Measurements from ENCODE around the gene LRRC17. TPM values are rescaled to one million over a fixed set of nuclear protein-coding genes. Genes with fewer than 3 reads are reported as not detected.

LRRC17 gene, protein sequence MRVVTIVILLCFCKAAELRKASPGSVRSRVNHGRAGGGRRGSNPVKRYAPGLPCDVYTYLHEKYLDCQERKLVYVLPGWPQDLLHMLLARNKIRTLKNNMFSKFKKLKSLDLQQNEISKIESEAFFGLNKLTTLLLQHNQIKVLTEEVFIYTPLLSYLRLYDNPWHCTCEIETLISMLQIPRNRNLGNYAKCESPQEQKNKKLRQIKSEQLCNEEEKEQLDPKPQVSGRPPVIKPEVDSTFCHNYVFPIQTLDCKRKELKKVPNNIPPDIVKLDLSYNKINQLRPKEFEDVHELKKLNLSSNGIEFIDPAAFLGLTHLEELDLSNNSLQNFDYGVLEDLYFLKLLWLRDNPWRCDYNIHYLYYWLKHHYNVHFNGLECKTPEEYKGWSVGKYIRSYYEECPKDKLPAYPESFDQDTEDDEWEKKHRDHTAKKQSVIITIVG
- total RNA-seq (not detected), polyA plus RNA-seq (not detected)

- Mint-ChIP-seq H3K27me3 (peaks cover 1 to 12% of the 10 kb centered on the region in 2 donors), H3K4me1 (no peaks in the 10 kb centered on the region), H3K4me3 (no peak within 1 kb of the TSS), H3K9me3 (peaks cover 0 to 13% (median 5%) of the 10 kb centered on the region in 5 donors), H3K36me3 (peaks cover 0 to 7% (median 1%) of the 10 kb centered on the region in 3 donors), H3K27ac (no peak within 1 kb of the TSS)
- no peaks in the 10 kb centered on the region for H3K27me3 ChIP-seq (ENCODE audit: insufficient read depth, low read length, poor library complexity, severe bottlenecking)
- H3K36me3 ChIP-seq (ENCODE audit: insufficient read depth, low read length), result no peaks in the 10 kb centered on the region
- no peak within 1 kb of the TSS for H3K4me3 ChIP-seq (ENCODE audit: low read length)
- CTCF ChIA-PET, result no interaction called here
- no peak within 1 kb of the TSS for H3K27ac ChIP-seq (ENCODE audit: low read depth, low read length)
- no peaks in the 10 kb centered on the region for H3K9me3 ChIP-seq (ENCODE audit: low read length)
- no peaks in the 10 kb centered on the region for H3K4me1 ChIP-seq (ENCODE audit: insufficient read depth, low read length)
- DNase-seq, result no peak
- POLR2A ChIA-PET, result no interaction called here
Observed at GRCh38 chr7:102912742-102913141, at the start of gene LRRC17. LRRC17 (plus strand) TSS chr7:102913000; CDS start chr7:102933914, 20,914 bp downstream.

DNA sequence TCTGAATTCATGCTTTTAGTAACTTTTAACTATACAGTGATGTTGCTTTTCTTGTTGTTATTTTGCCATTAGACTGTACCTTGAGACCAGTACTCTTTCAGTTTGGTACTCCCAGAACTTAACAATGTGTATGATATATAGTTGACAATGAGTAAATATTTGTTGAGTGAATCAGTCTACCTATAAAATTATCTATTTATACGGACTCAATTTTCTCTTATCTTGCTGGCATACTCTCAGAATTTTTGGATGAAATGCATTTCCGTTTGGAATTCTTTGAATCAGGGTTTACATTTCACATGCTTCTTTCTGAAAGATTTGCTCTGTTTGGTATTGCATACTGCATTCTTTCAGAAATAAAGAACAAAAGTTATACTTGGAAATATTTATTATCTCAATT is 47.8 kb upstream of the LRRC17 start:
- Histone ChIP-seq H3K36me3 (ENCODE audit: insufficient read depth, low read length) (no peaks in the 10 kb centered on the region), H3K9me3 (ENCODE audit: low read length) (no peaks in the 10 kb centered on the region), H3K4me3 (ENCODE audit: low read length) (no peak overlapping the region), H3K27me3 (ENCODE audit: insufficient read depth, low read length, poor library complexity, severe bottlenecking) (no peaks in the 10 kb centered on the region), H3K4me1 (ENCODE audit: insufficient read depth, low read length) (no peaks in the 10 kb centered on the region), H3K27ac (ENCODE audit: low read depth, low read length) (no peak overlapping the region)
- Mint-ChIP-seq H3K9me3 (peaks cover 0 to 2% (median 0%) of the 10 kb centered on the region in 5 donors), H3K4me3 (no peak overlapping the region), H3K4me1 (no peaks in the 10 kb centered on the region), H3K27ac (no peak overlapping the region), H3K27me3 (peaks cover 0 to 3% of the 10 kb centered on the region in 2 donors), H3K36me3 (peaks cover 0 to 10% (median 0%) of the 10 kb centered on the region in 3 donors)
- POLR2A ChIA-PET, result no interaction called here
- CTCF ChIA-PET, result no interaction called here
- no peak for DNase-seq

GRCh38 chr7:102866535-102867215 is 46.1 kb upstream of the LRRC17 start:
- H3K4me1 ChIP-seq (ENCODE audit: insufficient read depth, low read length), result no peaks in the 10 kb centered on the region
- H3K4me3 Mint-ChIP-seq, result no peak overlapping the region
- no peak for DNase-seq
- peaks cover 0 to 12% (median 3%) of the 10 kb centered on the region in 3 donors for H3K36me3 Mint-ChIP-seq
- H3K27me3 ChIP-seq (ENCODE audit: insufficient read depth, low read length, poor library complexity, severe bottlenecking), result no peaks in the 10 kb centered on the region
- H3K4me1 Mint-ChIP-seq, result no peaks in the 10 kb centered on the region
- peaks cover 0 to 5% of the 10 kb centered on the region in 2 donors for H3K27me3 Mint-ChIP-seq
- POLR2A ChIA-PET, result no interaction called here
- no peak overlapping the region for H3K27ac Mint-ChIP-seq
- peaks cover 0 to 2% (median 0%) of the 10 kb centered on the region in 5 donors for H3K9me3 Mint-ChIP-seq
- H3K27ac ChIP-seq (ENCODE audit: low read depth, low read length), result no peak overlapping the region
- no peaks in the 10 kb centered on the region for H3K36me3 ChIP-seq (ENCODE audit: insufficient read depth, low read length)
- H3K4me3 ChIP-seq (ENCODE audit: low read length), result no peak overlapping the region
- H3K9me3 ChIP-seq (ENCODE audit: low read length), result no peaks in the 10 kb centered on the region
- CTCF ChIA-PET, result no interaction called here

DNA sequence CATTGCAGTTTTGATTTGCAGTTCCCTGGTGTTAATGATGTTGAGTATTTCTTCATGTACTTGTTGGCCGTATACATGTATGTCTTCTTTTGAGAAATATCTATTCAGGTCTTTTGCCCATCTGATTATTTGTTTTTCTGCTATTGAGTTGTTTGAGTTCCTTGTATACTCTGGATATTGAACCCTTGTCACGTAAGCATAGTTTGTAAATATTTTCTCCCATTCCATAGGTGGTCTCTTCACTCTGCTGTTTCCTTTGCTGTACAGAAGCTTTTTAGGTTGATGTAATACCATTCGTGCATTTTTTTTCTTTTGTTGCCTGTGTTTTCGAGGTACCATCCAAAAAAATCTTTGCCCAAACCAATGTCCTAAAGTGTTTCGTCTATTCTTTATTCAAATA is 43.6 kb upstream of the LRRC17 start:
- Mint-ChIP-seq H3K4me3 (no peak overlapping the region), H3K27me3 (peaks cover 0 to 5% of the 10 kb centered on the region in 2 donors), H3K27ac (no peak overlapping the region), H3K36me3 (peaks cover 0 to 18% (median 7%) of the 10 kb centered on the region in 3 donors), H3K4me1 (peaks cover 2 to 8% (median 8%) of the 10 kb centered on the region in 3 donors), H3K9me3 (peaks cover 0 to 2% (median 0%) of the 10 kb centered on the region in 5 donors)
- Histone ChIP-seq H3K9me3 (ENCODE audit: low read length) (no peaks in the 10 kb centered on the region), H3K36me3 (ENCODE audit: insufficient read depth, low read length) (no peaks in the 10 kb centered on the region), H3K4me3 (ENCODE audit: low read length) (no peak overlapping the region), H3K27me3 (ENCODE audit: insufficient read depth, low read length, poor library complexity, severe bottlenecking) (no peaks in the 10 kb centered on the region), H3K4me1 (ENCODE audit: insufficient read depth, low read length) (no peaks in the 10 kb centered on the region), H3K27ac (ENCODE audit: low read depth, low read length) (no peak overlapping the region)
- DNase-seq, result no peak
- ChIA-PET CTCF (no interaction called here), POLR2A (no interaction called here)

DNA sequence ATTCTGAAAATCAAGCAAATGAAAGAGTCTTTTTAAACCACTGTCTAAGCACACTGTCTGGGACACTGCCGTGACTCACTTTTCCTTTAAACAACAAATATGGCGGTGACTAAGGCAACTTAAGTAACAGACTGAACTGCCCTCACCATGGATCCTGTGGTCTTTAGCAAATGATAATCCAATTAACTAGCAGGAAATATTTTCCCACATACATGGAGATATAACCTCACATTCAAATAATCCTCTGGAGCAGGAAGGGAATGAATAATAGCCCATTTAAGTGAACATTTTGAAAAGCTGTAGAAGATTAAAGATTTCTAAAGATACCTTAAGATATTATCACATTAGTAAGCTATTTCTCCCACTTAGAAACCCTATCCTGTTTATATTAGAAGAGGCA is 40.3 kb upstream of the LRRC17 start:
- Histone ChIP-seq H3K9me3 (ENCODE audit: low read length) (no peaks in the 10 kb centered on the region), H3K4me3 (ENCODE audit: low read length) (no peak overlapping the region), H3K27me3 (ENCODE audit: insufficient read depth, low read length, poor library complexity, severe bottlenecking) (no peaks in the 10 kb centered on the region), H3K36me3 (ENCODE audit: insufficient read depth, low read length) (no peaks in the 10 kb centered on the region), H3K27ac (ENCODE audit: low read depth, low read length) (no peak overlapping the region), H3K4me1 (ENCODE audit: insufficient read depth, low read length) (no peaks in the 10 kb centered on the region)
- Mint-ChIP-seq H3K27ac (no peak overlapping the region), H3K27me3 (peaks cover 0 to 4% of the 10 kb centered on the region in 2 donors), H3K9me3 (peaks cover 0 to 2% (median 0%) of the 10 kb centered on the region in 5 donors), H3K36me3 (peaks cover 0 to 13% (median 7%) of the 10 kb centered on the region in 3 donors), H3K4me1 (peaks cover 4 to 10% (median 10%) of the 10 kb centered on the region in 3 donors), H3K4me3 (no peak overlapping the region)
- DNase-seq, result no peak
- ChIA-PET CTCF (no interaction called here), POLR2A (no interaction called here)

DNA sequence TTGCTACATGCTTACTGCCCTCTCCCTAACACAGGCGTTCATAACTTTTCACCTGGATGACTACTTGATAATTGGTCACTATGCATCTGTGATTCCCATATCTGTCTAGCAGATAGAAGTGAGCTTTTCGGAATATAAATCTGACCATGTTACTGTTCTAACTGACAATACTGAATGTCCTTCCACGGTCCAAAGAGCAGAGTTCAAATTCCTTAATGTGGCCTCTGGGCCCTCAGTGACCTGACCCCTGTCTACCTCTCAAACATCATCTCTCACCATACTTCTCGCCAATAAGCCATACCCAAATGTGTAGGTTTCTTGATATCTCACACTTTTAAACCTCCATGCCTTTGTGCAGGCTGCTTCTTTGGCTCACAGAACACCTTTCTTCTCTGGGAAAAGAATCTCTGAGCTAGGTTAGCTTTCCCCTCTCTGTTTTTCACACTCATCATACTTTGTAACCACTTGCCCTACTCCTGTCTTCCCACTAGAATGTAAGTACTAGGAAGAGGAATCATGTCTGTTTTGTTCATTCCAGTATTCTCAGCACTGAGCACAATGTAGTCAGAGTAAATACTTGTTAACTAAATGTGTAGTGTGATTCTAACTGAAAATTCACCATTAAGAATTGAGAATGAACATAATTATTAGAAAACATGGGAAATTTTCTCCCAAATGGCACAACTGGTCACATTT is 39.2 kb upstream of the LRRC17 start:
- peaks cover 0 to 2% of the 10 kb centered on the region in 2 donors for H3K27me3 Mint-ChIP-seq
- H3K4me3 Mint-ChIP-seq, result no peak overlapping the region

DNA sequence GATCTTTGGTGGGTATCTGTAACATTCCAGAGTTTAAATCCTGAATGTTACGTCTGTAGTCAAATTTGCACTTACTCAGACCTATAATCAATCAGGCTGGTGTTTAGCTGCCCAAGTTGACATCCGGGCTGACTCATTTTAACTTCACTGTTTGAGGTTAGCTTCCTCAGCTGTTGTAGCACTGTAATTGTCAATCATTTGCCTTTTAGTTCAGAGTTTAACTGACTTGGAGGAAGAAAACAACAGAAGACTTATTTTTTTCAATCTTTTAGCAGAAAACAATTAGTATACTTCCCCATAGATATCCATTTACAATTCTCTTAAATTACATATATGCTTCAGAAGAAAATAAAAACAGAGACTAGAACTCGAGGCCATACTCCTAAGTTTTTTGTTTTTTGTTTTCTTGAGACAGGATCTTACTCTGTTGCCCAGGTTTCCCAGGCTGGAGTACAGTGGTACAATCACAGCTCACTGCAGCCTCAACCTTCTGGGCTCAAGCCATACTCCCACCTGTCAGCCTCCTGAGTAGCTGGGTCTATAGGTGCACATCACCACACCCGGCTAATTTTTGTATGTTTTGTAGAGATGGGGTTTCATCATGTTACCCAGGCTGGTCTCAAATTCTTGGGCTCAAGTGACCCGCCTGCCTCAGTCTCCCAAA is 38.5 kb upstream of the LRRC17 start:
- Histone ChIP-seq H3K27ac (ENCODE audit: low read depth, low read length) (no peak overlapping the region), H3K36me3 (ENCODE audit: insufficient read depth, low read length) (no peaks in the 10 kb centered on the region), H3K4me1 (ENCODE audit: insufficient read depth, low read length) (no peaks in the 10 kb centered on the region), H3K27me3 (ENCODE audit: insufficient read depth, low read length, poor library complexity, severe bottlenecking) (no peaks in the 10 kb centered on the region), H3K4me3 (ENCODE audit: low read length) (no peak overlapping the region), H3K9me3 (ENCODE audit: low read length) (no peaks in the 10 kb centered on the region)
- no peak for DNase-seq
- no peaks in the 10 kb centered on the region for H3K9me3 Mint-ChIP-seq
- no peak overlapping the region for H3K4me3 Mint-ChIP-seq
- peak overlapping the region in 1 of 8 donors; percentile 20 for H3K27ac Mint-ChIP-seq
- POLR2A ChIA-PET, result no interaction called here
- H3K36me3 Mint-ChIP-seq, result peaks cover 0 to 10% (median 7%) of the 10 kb centered on the region in 3 donors
- peaks cover 0 to 2% of the 10 kb centered on the region in 2 donors for H3K27me3 Mint-ChIP-seq
- H3K4me1 Mint-ChIP-seq, result peaks cover 4 to 10% (median 10%) of the 10 kb centered on the region in 3 donors
- CTCF ChIA-PET, result no interaction called here

More for the DNA sequence above, 39.2 kb upstream of the LRRC17 start:
- no peak for DNase-seq
- H3K27me3 ChIP-seq (ENCODE audit: insufficient read depth, low read length, poor library complexity, severe bottlenecking), result no peaks in the 10 kb centered on the region
- Mint-ChIP-seq H3K36me3 (peaks cover 0 to 13% (median 7%) of the 10 kb centered on the region in 3 donors), H3K4me1 (peaks cover 4 to 10% (median 10%) of the 10 kb centered on the region in 3 donors), H3K9me3 (no peaks in the 10 kb centered on the region), H3K27ac (no peak overlapping the region)
- no peak overlapping the region for H3K27ac ChIP-seq (ENCODE audit: low read depth, low read length)
- H3K4me3 ChIP-seq (ENCODE audit: low read length), result no peak overlapping the region
- no peaks in the 10 kb centered on the region for H3K4me1 ChIP-seq (ENCODE audit: insufficient read depth, low read length)
- ChIA-PET CTCF (no interaction called here), POLR2A (no interaction called here)
- H3K36me3 ChIP-seq (ENCODE audit: insufficient read depth, low read length), result no peaks in the 10 kb centered on the region
- no peaks in the 10 kb centered on the region for H3K9me3 ChIP-seq (ENCODE audit: low read length)
